HL-60/S4 treated with retinoic acid at 250 ng/mL for 4 days and 3 days (cell line): Measurements from ENCODE around the gene SLC22A8.

Experiments used
- in situ Hi-C: fragments of 300-500 bp; cut with MboI; formaldehyde crosslinking; loops from 2 replicates; pipeline ENCODE4 v1.7.0; 2022; ENCODE audit warnings: low sequenced_read_pairs

SLC22A8 gene

GRCh38 chr11:63015521-63016215 is at the start of gene SLC22A8:
Gene SLC22A8, minus strand, starts transcription at chr11:63015841. Its CDS starts 883 bp downstream, at chr11:63014958.
- in situ Hi-C loops, result no loop called here

- in situ Hi-C loops, result loop anchor here (25.0 kb wide), 1 partner anchor 591 kb away; no protein-coding TSS in a partner anchor
Measured at GRCh38 chr11:63046203-63046602, 30.6 kb upstream of the SLC22A8 start.

GRCh38 chr11:63042596-63042995 is 27.0 kb upstream of the SLC22A8 start:
- in situ Hi-C loops, result loop anchor here (25.0 kb wide), 1 partner anchor 595 kb away; no protein-coding TSS in a partner anchor

GRCh38 chr11:63032457-63032856 is 16.8 kb upstream of the SLC22A8 start:
- in situ Hi-C loops, result loop anchor here (25.0 kb wide), 1 partner anchor 605 kb away; no protein-coding TSS in a partner anchor

GRCh38 chr11:63023841-63024648 is 8.4 kb upstream of the SLC22A8 start:
- in situ Hi-C loops, result loop anchor here (10.0 kb wide), 1 partner anchor 119 kb away; no protein-coding TSS in a partner anchor

- in situ Hi-C loops, result loop anchor here (10.0 kb wide), 1 partner anchor 119 kb away; no protein-coding TSS in a partner anchor
Measured at GRCh38 chr11:63023222-63023814, 7.7 kb upstream of the SLC22A8 start.

GRCh38 chr11:63022441-63022840 is 6.8 kb upstream of the SLC22A8 start:
- in situ Hi-C loops, result loop anchor here (10.0 kb wide), 1 partner anchor 118 kb away; no protein-coding TSS in a partner anchor

- in situ Hi-C loops, result loop anchor here (10.0 kb wide), 1 partner anchor 116 kb away; no protein-coding TSS in a partner anchor
Measured at GRCh38 chr11:63020671-63021291, 5.1 kb upstream of the SLC22A8 start.

GRCh38 chr11:63019506-63019905 is 3.9 kb upstream of the SLC22A8 start:
- in situ Hi-C loops, result no loop called here

- in situ Hi-C loops, result no loop called here
Measured at GRCh38 chr11:63017306-63017974, 1.8 kb upstream of the SLC22A8 start.

- in situ Hi-C loops, result no loop called here
Measured at GRCh38 chr11:63014408-63015055, 1.1 kb downstream of the SLC22A8 start.

GRCh38 chr11:63012839-63013238 is 2.8 kb downstream of the SLC22A8 start:
- in situ Hi-C loops, result no loop called here

- in situ Hi-C loops, result no loop called here
Measured at GRCh38 chr11:63012430-63012829, 3.2 kb downstream of the SLC22A8 start.

GRCh38 chr11:63010934-63011439 is 4.7 kb downstream of the SLC22A8 start:
- in situ Hi-C loops, result no loop called here

GRCh38 chr11:63007920-63008319 is 7.7 kb downstream of the SLC22A8 start:
- in situ Hi-C loops, result no loop called here

- in situ Hi-C loops, result no loop called here
Measured at GRCh38 chr11:63001456-63001855, 14.2 kb downstream of the SLC22A8 start.

- in situ Hi-C loops, result no loop called here
Measured at GRCh38 chr11:62999649-63000048, 16.0 kb downstream of the SLC22A8 start.

GRCh38 chr11:62999156-62999555 is 16.5 kb downstream of the SLC22A8 start:
- in situ Hi-C loops, result no loop called here

- in situ Hi-C loops, result no loop called here
Measured at GRCh38 chr11:62996271-62996670, 19.4 kb downstream of the SLC22A8 start.

GRCh38 chr11:62994775-62995174 is 20.9 kb downstream of the SLC22A8 start:
- in situ Hi-C loops, result no loop called here
